ENCODE data around the gene C5orf52.
"Not testable (repeated sequence)": the region's sequence is repeated elsewhere in the genome, so short reads cannot be mapped to it uniquely, and the experiment has no call there.

- TF ChIP-seq CTCF (conservative IDR thresholded peaks at IDR 0.05 in 1 of 2, IDR thresholded peaks at IDR 0.05 in 1 of 2; ENCODE audit: low read depth in 1 of 2, low read length in 2 of 2); EZH2 (IDR thresholded peaks at IDR 0.05; ENCODE audit: low read length, missing control alignments): not testable (repeated sequence)
Measured at GRCh38 chr5:157696154-157696553, 24.8 kb downstream of the C5orf52 start.
